ENCODE data around the gene PRPF19. TPM values are rescaled to one million over a fixed set of nuclear protein-coding genes. Genes with fewer than 3 reads are reported as not detected.

The PRPF19 gene
- total and polyA plus RNA-seq, 2 of the 4 experiments (the other 2 are of a cell fraction) = 29.8 to 50.4 TPM

DNA sequence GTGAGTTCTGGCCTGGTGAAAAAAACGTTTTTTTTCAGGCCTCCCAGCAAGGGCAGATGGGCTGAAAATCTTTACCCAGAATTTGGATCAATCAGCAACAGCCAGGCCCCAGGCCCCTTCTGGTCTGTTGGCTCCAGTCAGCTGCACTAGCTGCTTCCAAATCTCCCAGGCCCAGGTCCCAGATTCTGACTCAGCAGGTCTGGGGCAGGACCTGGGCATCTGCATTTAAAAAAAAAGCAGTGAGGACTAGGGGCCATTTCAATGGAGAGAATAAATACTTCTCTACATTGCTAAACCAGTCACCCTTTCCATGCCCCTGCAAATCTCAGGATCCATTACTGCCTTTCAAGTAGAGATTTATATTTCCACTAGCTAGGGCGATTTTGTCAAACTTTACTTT, 41.3 kb upstream of the PRPF19 start:
- Histone ChIP-seq H3K27ac (ENCODE audit: insufficient read depth, low read length) (no peak overlapping the region), H3K4ac (ENCODE audit: low read depth, low read length) (no peak overlapping the region), H3K4me1 (ENCODE audit: control insufficient read depth, insufficient read depth, low read length) (peaks cover 16% of the 10 kb centered on the region), H3K4me3 (ENCODE audit: insufficient read depth, low read depth, low read length) (no peak overlapping the region), H2AK9ac (replicated peaks; ENCODE audit: low read depth, low read length, poor library complexity) (no peak overlapping the region), H4K91ac (ENCODE audit: insufficient read depth, low read depth, low read length) (no peak overlapping the region), H4K5ac (ENCODE audit: low read depth, low read length) (no peak overlapping the region), H4K20me1 (ENCODE audit: insufficient read depth, low read length) (no peaks in the 10 kb centered on the region), H3K9me1 (ENCODE audit: insufficient read depth, low read length) (0 out of 2 replicates have a peak, but pooled peaks cover 4% of the 10 kb centered on the region), H2BK15ac (ENCODE audit: low read depth, low read length) (no peak overlapping the region), H2BK20ac (ENCODE audit: low read depth, low read length) (no peak overlapping the region), H3K36me3 (ENCODE audit: control insufficient read depth, insufficient read depth, low read length) (peaks cover 5% of the 10 kb centered on the region), H3K14ac (replicated peaks; ENCODE audit: low read depth, low read length) (no peak overlapping the region), H4K8ac (ENCODE audit: low read depth in 2 of 2, low read length in 2 of 2) (no peak overlapping the region), H2AFZ (replicated peaks; ENCODE audit: low read length, poor library complexity) (no peak overlapping the region), H3K27me3 (ENCODE audit: control insufficient read depth, insufficient read depth, low read length) (no peaks in the 10 kb centered on the region), H3K79me1 (ENCODE audit: low read depth in 1 of 2, low read length in 2 of 2) (no peaks in the 10 kb centered on the region; a peak in 1 of 4 replicates), H3K23ac (ENCODE audit: low read depth, low read length) (no peak overlapping the region), H3K56ac (ENCODE audit: extremely low read depth, insufficient read depth, low read length) (no peak overlapping the region), H2AK5ac (ENCODE audit: low read depth, low read length) (no peak overlapping the region), H3K18ac (ENCODE audit: low read depth, low read length) (no peak overlapping the region), H2BK5ac (ENCODE audit: low read depth, low read length, poor library complexity, severe bottlenecking) (no peak overlapping the region), H3K4me2 (ENCODE audit: low read depth, low read length) (no peak overlapping the region), H3K9ac (ENCODE audit: low read depth, low read length) (no peak overlapping the region), H2BK120ac (ENCODE audit: low read depth, low read length) (no peak overlapping the region), H3K9me3 (ENCODE audit: control insufficient read depth, insufficient read depth, low read length) (no peaks in the 10 kb centered on the region)
- 0% methylated on average over 1 of the region's 2 CpGs; no CpG with 5 or more reads in 1 of the 2 experiments for WGBS, 2 experiments (ENCODE audit: extremely low coverage in 2 of 2, insufficient read length in 1 of 2)
- no peak for ATAC-seq (ENCODE audit: low read depth)
- CTCF ChIA-PET = no interaction called here
- TF ChIP-seq CEBPB (IDR thresholded peaks at IDR 0.05; ENCODE audit: low read depth, low read length) (no peak), MAFK (IDR thresholded peaks at IDR 0.05; ENCODE audit: low read depth, low read length) (no peak), BHLHE40 (IDR thresholded peaks at IDR 0.05; ENCODE audit: low read depth, low read length) (no peak), RFX5 (IDR thresholded peaks at IDR 0.05; ENCODE audit: low read depth, low read length) (no peak), POLR2A (IDR thresholded peaks at IDR 0.05; ENCODE audit: low read depth, low read length) (no peak), RCOR1 (IDR thresholded peaks at IDR 0.05; ENCODE audit: insufficient replicate concordance, low read length) (no peak), MXI1 (IDR thresholded peaks at IDR 0.05; ENCODE audit: borderline replicate concordance, low read depth, low read length) (no peak), NFE2L2 (IDR thresholded peaks at IDR 0.05; ENCODE audit: low read depth, low read length) (no peak), USF2 (IDR thresholded peaks at IDR 0.05; ENCODE audit: low read depth, low read length) (no peak), RAD21 (IDR thresholded peaks at IDR 0.05; ENCODE audit: low read length) (no peak), CHD1 (IDR thresholded peaks at IDR 0.05; ENCODE audit: low read depth, low read length) (no peak), FOS (IDR thresholded peaks at IDR 0.05; ENCODE audit: low read depth, low read length) (no peak), MAZ (IDR thresholded peaks at IDR 0.05; ENCODE audit: borderline replicate concordance, low read depth, low read length) (no peak)
- TF ChIP-seq, protein P1, sequence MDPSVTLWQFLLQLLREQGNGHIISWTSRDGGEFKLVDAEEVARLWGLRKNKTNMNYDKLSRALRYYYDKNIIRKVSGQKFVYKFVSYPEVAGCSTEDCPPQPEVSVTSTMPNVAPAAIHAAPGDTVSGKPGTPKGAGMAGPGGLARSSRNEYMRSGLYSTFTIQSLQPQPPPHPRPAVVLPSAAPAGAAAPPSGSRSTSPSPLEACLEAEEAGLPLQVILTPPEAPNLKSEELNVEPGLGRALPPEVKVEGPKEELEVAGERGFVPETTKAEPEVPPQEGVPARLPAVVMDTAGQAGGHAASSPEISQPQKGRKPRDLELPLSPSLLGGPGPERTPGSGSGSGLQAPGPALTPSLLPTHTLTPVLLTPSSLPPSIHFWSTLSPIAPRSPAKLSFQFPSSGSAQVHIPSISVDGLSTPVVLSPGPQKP (IDR thresholded peaks at IDR 0.05; ENCODE audit: borderline replicate concordance, low read depth, low read length) = no peak
- intact Hi-C loops (cut with micrococcal nuclease) (no loop called here), in situ Hi-C loops (cut with MboI; ENCODE audit: low sequenced_read_pairs) (no loop called here), dilution Hi-C loops (cut with HindIII; ENCODE audit: low sequenced_read_pairs, unreplicated experiment) (no loop called here)
- POLR2A ChIA-PET (ENCODE audit: unreplicated experiment) = no interaction called here
- BruUV-seq (replicated peaks) = no TSS peak
- no peak for DNase-seq
